ENCODE measurements around the gene GPR52.
"Not testable (repeated sequence)": the region's sequence is repeated elsewhere in the genome, so short reads cannot be mapped to it uniquely, and the experiment has no call there.

GPR52 gene, protein sequence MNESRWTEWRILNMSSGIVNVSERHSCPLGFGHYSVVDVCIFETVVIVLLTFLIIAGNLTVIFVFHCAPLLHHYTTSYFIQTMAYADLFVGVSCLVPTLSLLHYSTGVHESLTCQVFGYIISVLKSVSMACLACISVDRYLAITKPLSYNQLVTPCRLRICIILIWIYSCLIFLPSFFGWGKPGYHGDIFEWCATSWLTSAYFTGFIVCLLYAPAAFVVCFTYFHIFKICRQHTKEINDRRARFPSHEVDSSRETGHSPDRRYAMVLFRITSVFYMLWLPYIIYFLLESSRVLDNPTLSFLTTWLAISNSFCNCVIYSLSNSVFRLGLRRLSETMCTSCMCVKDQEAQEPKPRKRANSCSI

GRCh38 chr1:174447866-174448530 is at the start of gene GPR52:
Gene GPR52 (plus strand): TSS chr1:174447964. CDS start chr1:174448112, 148 bp downstream.
- TF ChIP-seq ZNF274 (IDR thresholded peaks at IDR 0.05; ENCODE audit: low read depth, low read length), result no peak
- no peak within 1 kb of the TSS for H3K4me3 ChIP-seq (ENCODE audit: low read length)

GRCh38 chr1:174398246-174398645 is 49.5 kb upstream of the GPR52 start:
- no peak overlapping the region for H3K4me3 ChIP-seq (ENCODE audit: low read length)
- no peak for TF ChIP-seq ZNF274 (IDR thresholded peaks at IDR 0.05; ENCODE audit: low read depth, low read length)

GRCh38 chr1:174399211-174399610 is 48.6 kb upstream of the GPR52 start:
- no peak for TF ChIP-seq ZNF274 (IDR thresholded peaks at IDR 0.05; ENCODE audit: low read depth, low read length)
- H3K4me3 ChIP-seq (ENCODE audit: low read length), result no peak overlapping the region

DNA sequence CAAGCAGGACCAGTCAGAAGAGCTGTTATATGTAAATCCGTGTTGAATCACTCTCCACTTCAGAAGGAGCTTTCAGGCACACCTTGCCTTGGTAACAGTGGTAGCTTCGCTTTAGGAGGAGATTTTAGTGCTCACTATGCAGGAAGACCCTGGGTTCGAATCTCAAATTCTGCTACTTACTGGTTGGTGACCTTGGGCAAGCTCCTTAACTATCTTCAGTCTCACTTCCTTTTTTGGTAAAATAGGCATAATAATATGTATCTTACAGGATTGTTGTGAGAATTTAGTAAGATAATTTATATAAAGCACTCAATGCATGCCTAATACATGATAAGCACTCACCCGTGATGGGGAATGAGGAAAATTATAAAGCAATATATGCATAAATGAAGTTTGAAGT is 46.7 kb upstream of the GPR52 start:
- TF ChIP-seq ZNF274 (IDR thresholded peaks at IDR 0.05; ENCODE audit: low read depth, low read length), result no peak
- H3K4me3 ChIP-seq (ENCODE audit: low read length), result no peak overlapping the region

GRCh38 chr1:174405219-174405618 is 42.5 kb upstream of the GPR52 start:
- no peak for TF ChIP-seq ZNF274 (IDR thresholded peaks at IDR 0.05; ENCODE audit: low read depth, low read length)
- H3K4me3 ChIP-seq (ENCODE audit: low read length), result no peak overlapping the region

DNA sequence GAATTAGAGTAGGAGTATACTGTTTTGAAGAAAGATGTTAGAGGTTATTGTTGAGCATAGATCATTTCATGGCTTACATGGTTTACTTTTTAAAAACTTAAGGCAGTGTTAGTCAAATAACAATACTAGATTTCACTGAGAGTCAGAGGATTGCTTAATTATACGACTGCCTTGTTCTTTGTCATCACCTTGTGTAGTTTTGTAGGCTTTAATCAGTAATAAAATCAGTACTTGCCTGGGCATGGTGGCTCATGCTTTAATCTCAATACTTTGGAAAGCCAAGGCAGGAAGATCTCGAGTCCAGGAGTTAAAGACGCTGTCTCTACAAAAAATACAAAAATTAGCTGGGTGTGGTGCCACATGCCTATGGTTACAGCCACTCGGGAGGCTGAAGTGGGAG is 41.3 kb upstream of the GPR52 start:
- no peak for TF ChIP-seq ZNF274 (IDR thresholded peaks at IDR 0.05; ENCODE audit: low read depth, low read length)
- no peak overlapping the region for H3K4me3 ChIP-seq (ENCODE audit: low read length)

DNA sequence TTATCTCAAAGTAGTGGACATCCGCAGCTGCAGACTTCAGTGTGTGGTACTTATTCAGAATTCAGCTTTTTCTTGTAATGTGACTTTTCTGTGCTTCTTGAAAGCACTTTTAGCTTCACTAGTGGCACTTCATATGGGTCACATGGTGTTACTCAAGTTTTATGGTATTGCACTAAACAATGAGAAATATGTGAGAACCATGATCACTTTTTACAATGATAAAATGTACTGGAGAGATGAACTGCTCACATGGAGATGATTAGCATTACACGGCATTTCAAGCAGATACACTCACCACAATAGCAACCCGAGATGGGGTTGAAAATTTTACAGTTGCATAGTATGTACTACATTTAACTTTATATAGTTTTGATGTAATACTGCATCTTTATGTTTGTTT is 40.1 kb upstream of the GPR52 start:
- H3K4me3 ChIP-seq (ENCODE audit: low read length), result no peak overlapping the region
- TF ChIP-seq ZNF274 (IDR thresholded peaks at IDR 0.05; ENCODE audit: low read depth, low read length), result no peak

DNA sequence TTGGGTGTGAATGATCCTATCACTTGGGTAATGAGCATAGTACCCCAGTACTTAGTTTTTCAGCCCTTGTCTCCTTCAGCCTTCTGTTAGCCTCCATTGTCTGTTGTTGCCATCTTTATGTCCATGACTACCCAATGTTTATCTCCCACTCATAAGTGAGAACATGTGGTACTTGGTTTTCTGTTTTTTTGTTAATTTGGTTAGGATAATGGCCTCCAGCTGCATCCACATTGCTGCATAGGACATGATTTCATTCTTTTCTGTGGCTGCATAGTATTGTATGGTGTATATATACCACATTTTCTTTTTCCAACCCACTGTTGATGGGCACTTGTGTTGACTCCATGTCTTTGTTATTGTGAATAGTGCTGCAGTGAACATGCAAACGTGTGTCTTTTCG is 39.6 kb upstream of the GPR52 start:
- no peak overlapping the region for H3K4me3 ChIP-seq (ENCODE audit: low read length)
- TF ChIP-seq ZNF274 (IDR thresholded peaks at IDR 0.05; ENCODE audit: low read depth, low read length), result no peak

DNA sequence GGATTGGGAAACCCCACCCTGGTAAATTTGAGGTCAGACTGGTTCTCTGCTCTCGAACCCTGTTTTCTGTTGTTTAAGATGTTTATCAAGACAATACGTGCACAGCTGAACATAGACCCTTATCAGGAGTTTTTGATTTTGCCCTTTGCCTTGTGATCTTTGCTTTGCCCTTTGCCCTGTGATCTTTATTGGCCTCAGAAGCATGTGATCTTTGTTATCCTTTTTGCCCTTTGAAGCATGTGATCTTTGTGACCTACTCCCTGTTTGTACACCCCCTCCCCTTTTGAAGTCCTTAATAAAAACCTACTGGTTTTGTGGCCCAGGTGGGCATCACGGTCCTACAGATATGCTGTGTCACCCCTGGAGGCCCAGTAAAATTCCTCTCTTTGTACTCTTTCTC is 38.0 kb upstream of the GPR52 start:
- H3K4me3 ChIP-seq (ENCODE audit: low read length), result not testable (repeated sequence)

GRCh38 chr1:174413632-174414031 is 34.1 kb upstream of the GPR52 start:
- no peak for TF ChIP-seq ZNF274 (IDR thresholded peaks at IDR 0.05; ENCODE audit: low read depth, low read length)
- H3K4me3 ChIP-seq (ENCODE audit: low read length), result no peak overlapping the region

DNA sequence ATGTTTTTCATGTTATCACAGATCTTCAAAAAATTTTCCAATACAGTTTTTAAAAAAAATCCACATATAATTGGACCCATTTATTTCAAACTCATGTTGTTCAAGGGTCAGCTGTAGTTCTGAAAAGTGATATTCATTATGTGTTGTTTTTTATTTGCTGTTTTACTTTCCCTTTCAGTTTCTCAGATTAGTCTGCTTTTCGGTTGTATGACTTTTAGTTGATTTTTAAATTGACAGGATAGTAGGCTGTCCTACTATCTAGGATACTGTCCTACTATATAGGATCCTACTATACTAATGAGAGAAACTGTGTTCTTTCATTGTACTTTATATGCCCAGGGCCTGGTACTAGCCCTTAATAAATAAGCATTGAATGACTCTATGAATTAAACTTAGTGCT is 33.6 kb upstream of the GPR52 start:
- H3K4me3 ChIP-seq (ENCODE audit: low read length), result no peak overlapping the region
- no peak for TF ChIP-seq ZNF274 (IDR thresholded peaks at IDR 0.05; ENCODE audit: low read depth, low read length)

DNA sequence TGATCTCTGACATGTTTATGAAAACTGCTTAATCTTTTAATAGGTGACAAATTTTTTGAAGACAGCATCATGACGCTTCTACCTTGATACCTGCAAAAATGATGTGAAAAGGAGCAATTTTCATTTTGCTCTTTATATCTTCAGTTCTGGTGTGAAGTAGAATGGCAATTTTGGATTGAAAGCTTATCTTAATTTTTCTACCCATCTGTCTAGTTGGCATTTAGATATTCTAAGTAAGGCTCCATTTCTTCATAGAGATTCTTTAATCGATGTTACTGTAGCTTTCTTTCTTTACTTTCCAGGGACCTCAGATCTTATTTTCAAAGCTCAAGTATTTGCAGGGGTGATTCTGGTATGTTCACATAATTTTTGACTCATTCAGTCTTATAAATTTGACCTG is 32.3 kb upstream of the GPR52 start:
- H3K4me3 ChIP-seq (ENCODE audit: low read length), result no peak overlapping the region
- no peak for TF ChIP-seq ZNF274 (IDR thresholded peaks at IDR 0.05; ENCODE audit: low read depth, low read length)

GRCh38 chr1:174417921-174418320 is 29.8 kb upstream of the GPR52 start:
- no peak for TF ChIP-seq ZNF274 (IDR thresholded peaks at IDR 0.05; ENCODE audit: low read depth, low read length)
- H3K4me3 ChIP-seq (ENCODE audit: low read length), result no peak overlapping the region

GRCh38 chr1:174425121-174425520 is 22.6 kb upstream of the GPR52 start:
- no peak for TF ChIP-seq ZNF274 (IDR thresholded peaks at IDR 0.05; ENCODE audit: low read depth, low read length)
- no peak overlapping the region for H3K4me3 ChIP-seq (ENCODE audit: low read length)

DNA sequence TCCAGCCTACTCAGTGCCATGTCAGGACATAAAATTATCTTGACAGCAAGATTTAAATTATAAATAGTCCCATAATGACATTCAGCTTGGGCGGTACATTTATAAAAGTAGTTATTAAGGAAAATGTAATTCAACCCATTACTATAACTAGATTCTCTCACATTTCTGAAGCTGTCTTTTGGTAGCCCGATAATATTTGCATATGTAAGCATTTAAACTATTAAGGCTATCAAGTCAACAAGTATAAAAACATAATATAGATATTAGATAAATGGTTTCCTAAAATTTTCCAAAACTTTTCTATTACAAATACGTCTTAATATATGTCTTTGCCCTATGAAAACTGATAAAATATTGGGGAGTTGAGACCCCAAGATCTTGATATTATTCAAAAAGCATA is 21.6 kb upstream of the GPR52 start:
- no peak for TF ChIP-seq ZNF274 (IDR thresholded peaks at IDR 0.05; ENCODE audit: low read depth, low read length)
- no peak overlapping the region for H3K4me3 ChIP-seq (ENCODE audit: low read length)
